LNCAP (cell line): ENCODE data around the gene SBNO2.

Experiments used
- TF ChIP-seq, protein P1 (sequence below): fragments of 450-650 bp; IDR thresholded peaks from 2 replicates; pipeline ENCODE4 v1.5.1; 2017; ENCODE audit warnings: mild to moderate bottlenecking

SBNO2 gene

DNA sequence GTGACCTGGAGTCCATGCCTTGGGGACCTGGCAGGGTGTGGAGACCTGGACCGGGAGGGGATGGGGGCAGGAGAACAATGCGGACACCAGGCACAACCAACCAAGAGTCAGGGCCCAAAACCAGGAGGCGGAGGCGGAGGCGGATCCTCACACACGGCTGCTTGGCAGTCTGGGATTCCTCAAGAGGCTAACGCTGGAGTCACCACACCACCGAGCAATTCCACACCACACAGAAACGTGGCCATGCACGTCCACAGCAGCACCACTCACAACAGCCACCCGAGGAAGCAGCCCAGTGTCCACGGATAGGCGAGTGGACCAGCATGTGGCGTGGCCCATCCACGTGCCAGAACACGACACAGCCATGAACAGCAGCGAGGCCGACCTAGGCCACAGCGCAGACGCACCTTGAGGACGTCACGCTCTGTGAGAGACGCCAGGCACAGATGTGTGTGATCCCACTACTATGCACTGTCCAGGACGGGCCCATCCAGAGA, 17.7 kb downstream of the SBNO2 start:
- TF ChIP-seq, protein P1, sequence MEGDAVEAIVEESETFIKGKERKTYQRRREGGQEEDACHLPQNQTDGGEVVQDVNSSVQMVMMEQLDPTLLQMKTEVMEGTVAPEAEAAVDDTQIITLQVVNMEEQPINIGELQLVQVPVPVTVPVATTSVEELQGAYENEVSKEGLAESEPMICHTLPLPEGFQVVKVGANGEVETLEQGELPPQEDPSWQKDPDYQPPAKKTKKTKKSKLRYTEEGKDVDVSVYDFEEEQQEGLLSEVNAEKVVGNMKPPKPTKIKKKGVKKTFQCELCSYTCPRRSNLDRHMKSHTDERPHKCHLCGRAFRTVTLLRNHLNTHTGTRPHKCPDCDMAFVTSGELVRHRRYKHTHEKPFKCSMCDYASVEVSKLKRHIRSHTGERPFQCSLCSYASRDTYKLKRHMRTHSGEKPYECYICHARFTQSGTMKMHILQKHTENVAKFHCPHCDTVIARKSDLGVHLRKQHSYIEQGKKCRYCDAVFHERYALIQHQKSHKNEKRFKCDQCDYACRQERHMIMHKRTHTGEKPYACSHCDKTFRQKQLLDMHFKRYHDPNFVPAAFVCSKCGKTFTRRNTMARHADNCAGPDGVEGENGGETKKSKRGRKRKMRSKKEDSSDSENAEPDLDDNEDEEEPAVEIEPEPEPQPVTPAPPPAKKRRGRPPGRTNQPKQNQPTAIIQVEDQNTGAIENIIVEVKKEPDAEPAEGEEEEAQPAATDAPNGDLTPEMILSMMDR, result no peak

DNA sequence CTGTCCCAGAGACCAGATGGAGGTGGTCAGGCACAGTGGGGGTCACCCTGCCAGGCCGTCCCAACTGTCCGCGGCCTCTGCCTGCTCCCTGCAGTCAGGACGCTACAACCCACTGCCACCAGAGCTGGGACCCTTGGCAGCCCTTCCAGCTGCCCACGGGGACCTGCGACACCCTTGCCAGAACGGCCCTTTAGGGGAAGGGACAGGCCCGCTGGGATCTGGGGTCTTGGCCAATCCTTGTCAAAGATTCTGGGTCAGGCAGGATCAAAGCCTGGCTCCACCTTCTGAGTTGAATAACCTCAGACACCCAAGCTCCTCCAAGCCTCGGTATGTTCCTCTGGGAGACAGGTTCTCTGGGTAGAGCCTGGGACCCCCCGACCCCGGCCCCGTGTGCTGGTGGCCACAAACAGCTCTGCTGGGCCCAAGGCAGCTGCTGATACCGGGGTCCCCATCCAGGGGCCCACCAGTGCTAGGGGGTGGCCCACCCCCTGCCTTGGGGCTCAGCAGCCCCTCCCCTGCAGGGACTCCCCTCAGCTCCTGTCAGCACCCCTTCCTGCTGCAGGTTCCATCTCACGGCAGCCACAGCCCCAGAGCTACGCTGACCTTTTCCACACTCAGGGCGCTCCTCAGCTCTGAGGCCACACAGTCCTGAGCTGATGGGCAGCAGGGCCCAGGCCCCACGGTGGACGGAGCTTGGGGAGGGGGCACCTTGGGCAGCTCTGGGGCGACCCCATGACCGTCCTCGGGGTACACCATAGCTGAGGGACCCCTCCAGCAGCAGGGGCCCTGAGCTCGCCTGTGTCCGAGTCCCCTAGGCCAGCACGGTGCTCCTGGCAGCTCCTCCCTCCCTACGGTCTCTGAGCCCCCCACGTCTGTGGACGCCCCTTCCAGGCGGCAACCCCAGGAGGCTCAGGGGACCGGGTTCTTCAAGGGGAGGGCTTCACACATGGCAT, 18.4 kb downstream of the SBNO2 start:
- TF ChIP-seq, protein P1, result no peak

DNA sequence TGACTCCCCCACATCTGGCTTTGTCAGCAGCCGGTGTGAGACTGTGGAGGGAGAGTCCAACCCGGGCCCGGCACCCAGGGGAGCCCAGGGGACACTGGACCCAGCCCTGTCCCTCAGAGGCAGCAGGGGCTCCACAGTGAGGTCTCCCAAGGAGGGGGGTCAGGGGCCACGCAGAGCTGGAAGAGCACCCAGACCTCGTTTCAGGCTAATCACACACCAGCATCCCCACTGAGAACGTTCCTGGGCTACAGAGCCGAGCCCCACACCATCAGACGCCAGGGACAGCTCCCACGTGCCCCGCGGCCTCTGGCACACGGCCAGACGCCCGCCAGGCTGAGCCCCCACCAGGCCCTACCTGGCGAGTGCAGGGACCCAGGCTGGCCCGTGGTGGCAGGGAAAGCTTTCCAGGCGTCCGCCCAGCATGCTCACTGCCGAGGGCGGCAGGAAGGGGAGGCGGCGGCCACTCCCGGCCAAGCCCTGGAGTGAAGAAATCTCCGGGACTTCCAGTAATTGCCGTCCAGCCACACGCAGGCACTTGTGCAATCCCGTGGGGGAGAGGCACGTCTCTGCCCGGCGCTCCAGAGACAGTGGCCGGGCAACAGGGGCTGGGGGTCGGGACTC, 19.2 kb downstream of the SBNO2 start:
- TF ChIP-seq, protein P1, result no peak

DNA sequence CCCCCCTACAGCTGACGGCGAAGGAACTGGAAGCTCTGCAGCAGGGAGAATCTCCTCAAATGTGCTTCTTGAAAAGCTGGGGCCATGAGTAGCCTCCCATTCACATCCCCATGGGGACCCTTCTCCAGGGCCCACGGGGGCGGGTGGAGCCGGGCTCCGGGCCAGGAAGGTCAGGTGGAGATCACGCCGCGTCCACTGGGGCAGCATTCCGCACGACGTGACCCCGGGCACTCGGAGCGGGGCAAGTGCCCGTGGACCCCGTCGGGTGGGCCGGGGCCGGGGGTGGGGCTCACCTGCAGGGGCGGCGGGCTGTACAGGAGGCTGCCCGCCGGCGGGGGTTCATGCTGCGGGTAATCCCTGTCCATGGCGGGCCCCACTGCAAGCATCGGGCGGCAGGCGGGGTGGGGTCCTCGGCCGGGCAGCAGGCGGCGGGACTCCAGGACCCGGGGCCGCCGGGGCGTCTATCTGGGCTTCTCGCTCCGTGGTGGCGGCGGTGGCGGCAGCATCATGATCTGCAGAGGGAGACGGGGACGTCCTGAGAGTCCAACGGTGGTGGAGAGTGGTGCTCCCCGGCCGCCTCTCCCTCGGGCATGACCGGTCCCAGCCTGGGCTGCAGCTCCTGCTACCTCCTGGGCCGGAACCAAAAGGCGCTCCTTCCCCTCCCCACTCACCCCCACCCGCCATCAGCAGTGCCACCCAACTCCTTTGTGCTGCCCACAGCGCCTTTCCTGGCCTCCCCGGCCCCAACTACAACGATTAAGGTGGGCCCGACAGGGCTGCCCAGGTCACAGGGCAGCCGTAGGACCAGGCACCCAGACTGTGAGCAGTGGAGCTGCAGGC, 20.0 kb downstream of the SBNO2 start:
- TF ChIP-seq, protein P1, result no peak

DNA sequence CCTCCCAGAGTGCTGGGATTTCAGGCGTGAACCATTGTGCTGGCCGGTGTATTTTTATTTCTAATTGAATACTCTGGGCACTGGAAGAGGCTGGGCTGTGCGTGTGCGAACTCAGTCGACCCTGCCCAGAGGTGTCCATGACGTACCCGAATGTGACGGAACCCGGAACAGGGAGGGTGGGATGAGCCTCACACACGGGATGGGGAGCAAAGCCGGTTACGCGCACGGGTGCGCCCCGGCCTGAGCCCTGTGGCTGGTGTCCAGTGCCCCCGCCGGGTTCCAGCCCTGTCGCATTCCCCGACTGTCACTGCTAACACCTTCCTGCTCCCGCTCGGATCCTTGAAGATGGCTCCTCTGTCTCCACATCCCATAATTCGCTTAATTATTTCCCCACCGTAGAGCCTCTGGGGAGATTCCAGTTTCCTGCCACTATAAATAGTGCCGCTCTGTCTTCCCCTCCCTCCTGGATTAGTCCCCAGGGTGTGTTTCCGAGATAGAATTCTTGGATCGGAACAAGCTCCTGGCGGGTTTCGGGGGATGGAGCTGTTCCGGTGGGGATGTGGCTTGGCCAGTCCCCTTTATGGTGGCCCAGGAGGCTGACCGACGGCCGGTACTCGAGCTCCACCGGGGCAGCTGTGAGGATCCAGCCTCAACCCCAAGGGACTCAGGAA, 22.0 kb downstream of the SBNO2 start:
- TF ChIP-seq, protein P1, result no peak

DNA sequence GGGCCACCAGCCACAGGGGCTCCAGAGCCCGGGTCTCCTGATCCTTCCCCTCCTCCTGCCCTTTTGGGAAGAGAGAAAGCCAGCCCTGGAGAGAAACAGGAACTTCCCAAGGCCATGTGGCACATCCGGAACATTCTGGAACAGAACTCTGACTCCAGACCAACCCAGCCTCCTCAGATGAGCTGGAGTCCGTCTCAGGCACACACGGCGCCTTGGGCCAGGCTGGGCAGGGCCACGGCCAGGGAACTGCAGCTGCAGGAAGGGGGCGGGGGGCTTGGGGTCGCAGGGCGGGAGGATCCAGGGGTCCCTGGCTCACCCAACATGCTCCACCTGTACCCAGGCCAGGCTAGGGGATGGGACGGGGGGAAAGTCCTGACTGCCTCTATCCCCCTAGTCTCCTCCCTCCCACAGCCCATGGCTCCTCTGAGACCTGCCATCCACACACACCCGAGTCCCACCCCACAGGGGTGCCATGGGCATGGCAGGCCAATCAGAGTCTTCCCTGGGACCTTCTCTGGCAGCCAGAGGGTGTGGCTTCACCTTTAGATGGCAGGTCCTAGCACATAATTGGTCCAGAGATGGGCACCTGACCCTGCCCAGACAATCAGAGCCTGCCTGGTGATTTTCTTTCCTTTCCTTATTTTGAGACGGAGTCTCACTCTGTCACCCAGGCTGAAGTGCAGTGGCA, 22.9 kb downstream of the SBNO2 start:
- TF ChIP-seq, protein P1, result no peak
